ENCODE measurements around the gene CNOT10.
"Not testable (repeated sequence)": the region's sequence is repeated elsewhere in the genome, so short reads cannot be mapped to it uniquely, and the experiment has no call there.

The CNOT10 gene, protein sequence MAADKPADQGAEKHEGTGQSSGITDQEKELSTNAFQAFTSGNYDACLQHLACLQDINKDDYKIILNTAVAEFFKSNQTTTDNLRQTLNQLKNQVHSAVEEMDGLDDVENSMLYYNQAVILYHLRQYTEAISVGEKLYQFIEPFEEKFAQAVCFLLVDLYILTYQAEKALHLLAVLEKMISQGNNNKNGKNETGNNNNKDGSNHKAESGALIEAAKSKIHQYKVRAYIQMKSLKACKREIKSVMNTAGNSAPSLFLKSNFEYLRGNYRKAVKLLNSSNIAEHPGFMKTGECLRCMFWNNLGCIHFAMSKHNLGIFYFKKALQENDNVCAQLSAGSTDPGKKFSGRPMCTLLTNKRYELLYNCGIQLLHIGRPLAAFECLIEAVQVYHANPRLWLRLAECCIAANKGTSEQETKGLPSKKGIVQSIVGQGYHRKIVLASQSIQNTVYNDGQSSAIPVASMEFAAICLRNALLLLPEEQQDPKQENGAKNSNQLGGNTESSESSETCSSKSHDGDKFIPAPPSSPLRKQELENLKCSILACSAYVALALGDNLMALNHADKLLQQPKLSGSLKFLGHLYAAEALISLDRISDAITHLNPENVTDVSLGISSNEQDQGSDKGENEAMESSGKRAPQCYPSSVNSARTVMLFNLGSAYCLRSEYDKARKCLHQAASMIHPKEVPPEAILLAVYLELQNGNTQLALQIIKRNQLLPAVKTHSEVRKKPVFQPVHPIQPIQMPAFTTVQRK

DNA sequence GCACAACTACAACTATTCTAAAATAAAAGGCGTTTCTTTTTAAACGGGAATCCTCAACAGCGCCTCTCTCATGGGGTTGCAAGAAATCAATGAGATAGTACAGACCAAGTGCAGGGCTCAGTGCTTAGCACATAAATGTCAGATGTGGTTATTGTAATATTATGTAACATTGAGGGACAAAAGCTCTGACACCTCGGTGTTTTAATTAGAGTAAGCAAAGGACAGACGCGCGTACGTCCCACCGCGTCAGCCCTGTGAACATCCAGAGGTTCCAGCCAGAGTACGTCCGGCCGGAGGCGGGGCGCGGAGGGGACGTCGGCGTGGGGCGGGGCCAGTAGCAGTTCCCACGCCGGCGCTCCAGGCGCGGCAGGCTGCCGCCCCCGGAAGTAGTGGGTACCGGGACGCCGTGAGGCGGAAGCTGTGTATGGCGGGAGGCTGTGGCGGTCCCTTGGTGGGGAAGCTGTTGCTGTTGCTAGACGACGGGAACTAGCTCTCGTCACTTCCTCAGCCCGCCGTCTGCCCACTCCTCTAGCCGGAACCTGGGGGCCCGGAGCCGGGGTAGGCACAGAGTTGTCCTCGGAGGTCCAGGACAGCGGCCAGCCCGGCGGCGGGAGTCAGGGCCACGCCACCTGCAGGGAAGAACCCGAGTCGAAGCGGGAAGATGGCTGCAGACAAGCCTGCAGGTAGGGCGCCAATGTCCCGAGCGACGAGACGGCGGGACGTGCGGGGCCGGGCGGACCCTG is at the start of gene CNOT10:
TSS of gene CNOT10 (plus strand) at position 389 of the 743 bp plus-strand sequence. CDS start at position 662, 273 bp downstream.
- DNase-seq, result peak; percentile 62

DNA sequence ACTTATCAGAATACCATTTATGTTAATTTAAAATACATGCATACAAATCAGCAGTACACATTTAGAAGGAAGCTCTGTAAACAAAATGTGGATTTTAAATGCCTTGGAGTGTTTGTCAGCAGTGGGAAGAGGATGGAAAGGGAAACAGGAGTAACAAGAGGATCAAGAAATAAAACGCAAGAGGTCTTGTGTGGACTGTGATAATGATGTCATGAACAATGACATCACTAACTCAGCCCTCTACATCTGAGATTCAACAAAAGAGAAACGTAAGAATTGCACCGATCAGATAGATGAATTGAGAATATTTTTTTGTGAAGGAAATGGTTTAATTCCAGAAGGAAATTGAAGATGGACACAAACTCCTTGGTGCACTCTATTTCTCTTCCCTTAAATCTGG is 44.0 kb upstream of the CNOT10 start:
- DNase-seq, result no peak

DNA sequence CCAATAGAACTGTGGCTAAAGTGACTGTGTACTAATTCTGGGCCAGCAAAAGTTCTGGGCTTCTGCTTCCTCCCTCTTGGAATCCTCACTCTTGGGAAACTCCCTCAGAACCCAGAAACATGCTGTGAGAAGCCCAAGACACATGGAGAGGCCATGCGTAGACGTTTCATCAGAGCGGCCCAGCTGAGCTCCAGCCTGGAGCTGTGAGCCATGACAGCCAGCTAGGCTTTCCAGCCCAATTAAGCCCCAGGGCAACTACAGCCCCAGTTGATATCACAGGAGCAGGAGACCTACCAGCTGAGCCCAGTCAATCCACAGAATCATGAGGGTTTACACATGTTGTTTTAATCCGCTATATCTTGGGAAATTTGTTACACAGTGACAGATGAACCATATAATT is 43.6 kb upstream of the CNOT10 start:
- no peak for DNase-seq

DNA sequence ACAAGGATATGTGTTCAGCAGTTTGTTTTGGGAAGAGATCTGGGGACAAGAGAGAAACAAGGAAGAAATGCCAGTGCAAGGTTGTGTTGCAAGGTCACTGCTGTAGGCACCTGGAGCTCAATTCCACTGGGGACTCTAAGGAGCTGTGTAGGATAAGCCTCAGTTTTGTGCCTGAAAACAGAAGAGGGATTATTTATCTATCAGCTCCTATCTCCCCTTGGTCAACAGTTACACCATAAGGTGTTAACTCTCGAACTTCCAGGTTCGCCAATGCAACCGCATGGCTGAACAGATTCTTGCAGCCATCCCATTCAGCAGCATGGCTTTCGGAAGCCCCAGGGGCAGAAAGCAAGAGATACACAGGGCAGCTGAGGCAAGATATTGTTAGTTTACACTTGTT is 41.6 kb upstream of the CNOT10 start:
- no peak for DNase-seq

DNA sequence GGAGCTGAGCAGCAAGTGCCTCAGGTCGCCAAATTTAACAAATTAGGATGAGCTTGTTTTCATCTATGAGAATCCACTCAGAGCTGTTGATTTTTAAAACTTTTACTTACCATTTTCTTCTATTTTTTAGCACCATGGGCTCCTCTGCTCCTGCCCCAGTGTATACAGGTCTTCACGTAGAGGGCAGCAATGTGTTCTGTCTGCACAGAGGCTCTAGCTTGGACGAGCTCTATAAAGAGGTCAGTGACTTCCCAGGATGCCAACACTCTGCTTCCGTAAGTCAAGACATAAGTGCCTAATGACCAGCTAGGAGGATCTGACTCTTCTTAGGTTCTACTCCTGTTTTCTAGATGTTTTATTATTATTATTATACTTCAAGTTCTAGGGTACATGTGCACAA is 41.2 kb upstream of the CNOT10 start:
- DNase-seq, result no peak

DNA sequence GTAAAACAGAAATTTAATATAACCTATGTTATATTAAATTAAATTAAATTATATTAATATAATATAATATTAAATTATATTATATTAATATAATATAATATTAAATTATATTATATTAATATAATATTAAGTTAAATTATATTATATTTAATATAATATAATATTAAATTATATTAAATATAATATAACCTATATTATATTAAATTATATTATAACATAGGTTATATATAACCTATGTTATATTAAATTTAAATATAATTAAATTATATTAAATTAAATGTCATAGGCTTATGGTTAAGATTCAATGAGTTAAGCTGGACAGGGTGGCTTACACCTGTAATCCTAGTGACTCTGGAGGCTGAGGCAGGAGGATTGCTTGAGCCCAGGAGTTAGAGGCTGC is 40.6 kb upstream of the CNOT10 start:
- DNase-seq, result no peak

DNA sequence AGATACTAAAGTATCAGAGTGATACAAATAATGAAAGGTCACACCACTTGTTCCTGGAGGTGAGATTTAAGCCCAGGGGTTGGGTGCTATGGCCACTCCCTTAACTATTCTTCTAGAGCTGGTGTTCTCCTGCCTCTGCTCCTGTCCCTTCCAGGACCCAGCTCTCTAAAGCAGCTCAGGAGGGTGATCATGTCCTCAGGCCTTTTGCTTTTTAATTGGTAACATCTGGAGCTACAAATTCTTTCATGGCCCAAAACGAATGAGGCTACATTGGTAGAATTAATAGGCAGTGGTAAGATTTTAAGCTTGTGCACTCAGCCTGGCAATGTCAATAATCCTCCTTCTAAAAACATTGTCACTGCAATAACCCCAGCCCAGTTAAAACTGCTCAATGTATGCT is 38.2 kb upstream of the CNOT10 start:
- DNase-seq, result no peak

DNA sequence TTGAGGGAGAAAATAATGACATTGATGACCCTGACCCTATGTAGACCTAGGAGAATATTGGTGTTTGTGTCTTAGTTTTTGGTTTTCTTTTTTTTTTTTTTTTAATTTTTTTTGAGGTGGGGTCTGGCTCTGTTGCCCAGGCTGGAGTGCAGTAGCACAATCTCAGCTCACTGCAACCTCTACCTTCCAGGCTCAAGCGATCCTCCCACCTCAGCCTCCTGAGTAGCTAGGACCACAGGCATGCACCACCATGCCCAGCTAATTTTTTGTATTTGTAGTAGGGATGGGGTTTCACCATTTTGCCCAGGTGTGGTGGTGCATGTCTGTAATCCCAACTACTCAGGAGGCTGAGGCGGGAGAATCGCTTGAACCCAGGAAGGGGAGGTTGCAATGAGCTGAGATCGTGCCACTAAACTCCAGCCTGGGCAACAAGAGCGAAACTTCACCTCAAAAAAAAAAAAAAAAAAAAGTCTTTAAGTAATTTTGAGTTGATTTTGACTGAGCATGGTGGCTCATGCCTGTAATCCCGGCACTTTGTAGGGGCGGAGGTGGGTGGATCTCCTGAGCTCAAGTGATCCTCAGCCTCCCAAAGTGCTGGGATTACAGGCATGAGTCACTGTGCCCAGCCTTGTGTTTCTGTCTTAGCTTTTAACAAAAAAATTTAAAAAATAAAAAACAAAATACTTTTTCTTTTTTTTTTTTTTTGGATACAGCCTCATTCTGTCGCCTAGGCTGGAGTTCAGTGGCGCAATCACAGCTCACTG is 32.5 kb upstream of the CNOT10 start:
- not testable (repeated sequence) for DNase-seq

DNA sequence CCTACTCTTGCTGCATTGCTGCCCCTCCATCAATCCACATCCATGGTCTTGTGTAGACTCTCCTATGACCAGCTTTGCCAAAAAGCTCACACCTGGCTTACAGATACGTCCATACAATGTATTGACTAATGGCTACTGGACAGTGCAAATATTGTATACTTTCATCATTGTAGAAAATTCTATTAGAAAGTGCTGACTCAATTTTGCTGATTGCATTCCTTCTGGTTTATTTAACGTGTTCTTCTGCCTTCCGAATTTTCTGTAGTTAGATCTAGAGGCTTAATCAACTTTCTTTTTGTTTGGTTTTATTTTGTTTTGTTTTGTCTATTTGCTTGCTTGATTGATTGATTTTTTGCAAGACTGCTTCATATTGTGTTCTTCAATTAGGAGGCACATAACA is 29.8 kb upstream of the CNOT10 start:
- no peak for DNase-seq

DNA sequence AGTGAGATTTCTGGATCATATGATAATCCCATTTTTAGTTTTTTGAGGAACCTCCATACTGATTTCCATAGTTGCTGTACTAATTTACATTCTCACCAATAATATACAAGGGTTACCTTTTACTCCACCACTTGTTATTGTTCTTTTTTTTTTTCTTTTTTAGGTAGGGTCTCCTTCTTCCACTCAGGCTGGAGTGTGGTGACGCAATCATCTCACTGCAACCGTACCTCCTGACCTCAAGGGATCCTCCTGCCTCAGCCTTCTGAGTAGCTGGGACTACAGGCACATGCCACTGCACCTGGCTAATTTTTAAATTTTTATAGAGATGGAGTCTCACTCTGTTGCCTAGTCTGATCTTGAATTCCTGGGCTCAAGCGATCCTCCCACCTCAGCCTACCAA is 24.4 kb upstream of the CNOT10 start:
- no peak for DNase-seq

DNA sequence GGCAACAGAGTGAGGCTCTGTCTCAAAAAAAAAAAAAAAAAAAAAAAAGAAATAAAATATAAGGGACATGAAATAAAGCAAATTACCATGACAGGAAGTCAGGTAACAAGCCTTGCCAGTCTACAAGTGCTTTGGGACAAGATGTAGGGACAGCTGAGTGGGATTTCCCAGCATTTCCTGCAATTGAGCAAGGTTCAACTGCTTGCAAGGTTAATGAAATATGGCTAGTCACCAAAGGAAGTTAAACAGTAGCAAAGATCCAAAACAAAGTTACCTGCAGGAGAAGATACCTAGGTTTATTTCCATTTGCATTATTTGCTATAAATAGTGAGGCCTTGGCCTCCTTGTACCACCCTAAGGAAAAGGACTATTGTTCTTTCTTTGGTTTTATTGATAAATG is 22.3 kb upstream of the CNOT10 start:
- DNase-seq, result no peak

DNA sequence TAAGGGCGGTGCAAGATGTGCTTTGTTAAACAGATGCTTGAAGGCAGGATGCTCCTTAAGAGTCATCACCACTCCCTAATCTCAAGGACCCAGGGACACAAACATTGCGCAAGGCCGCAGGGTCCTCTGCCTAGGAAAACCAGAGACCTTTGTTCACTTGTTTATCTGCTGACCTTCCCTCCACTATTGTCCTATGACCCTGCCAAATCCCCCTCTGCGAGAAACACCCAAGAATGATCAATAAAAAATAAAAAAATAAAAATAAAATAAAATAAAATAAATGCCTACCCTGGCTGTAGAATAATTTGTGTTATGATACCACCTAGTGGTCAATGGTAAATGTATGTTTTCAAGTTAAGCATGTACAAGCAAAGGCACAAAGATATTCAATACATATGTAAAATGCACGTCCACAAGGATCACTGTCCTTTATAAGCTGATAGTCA is 20.3 kb upstream of the CNOT10 start:
- DNase-seq, result not testable (repeated sequence)

DNA sequence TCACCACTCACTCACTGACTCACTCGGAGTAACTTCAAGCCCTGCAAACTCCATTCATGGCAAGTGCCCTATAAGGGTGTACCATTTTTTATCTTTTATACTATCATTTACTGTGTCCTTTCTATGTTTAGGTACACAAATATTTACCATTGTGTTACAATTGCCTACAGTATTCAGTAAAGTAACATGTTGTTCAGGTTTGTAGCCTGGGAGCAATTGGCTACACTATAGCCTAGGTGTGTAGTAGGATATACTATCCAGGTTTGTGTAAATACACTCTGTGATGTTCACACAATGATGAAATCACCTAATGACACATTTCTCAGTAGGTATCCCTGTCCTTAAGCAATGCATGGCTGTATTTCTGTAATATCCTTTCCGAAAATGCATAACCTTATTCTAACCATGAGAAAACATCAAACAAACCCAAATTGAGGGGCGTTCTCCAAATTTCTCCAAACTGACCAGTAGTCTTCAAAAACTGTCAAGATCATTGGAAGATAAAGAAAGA is 17.9 kb upstream of the CNOT10 start:
- DNase-seq, result no peak

DNA sequence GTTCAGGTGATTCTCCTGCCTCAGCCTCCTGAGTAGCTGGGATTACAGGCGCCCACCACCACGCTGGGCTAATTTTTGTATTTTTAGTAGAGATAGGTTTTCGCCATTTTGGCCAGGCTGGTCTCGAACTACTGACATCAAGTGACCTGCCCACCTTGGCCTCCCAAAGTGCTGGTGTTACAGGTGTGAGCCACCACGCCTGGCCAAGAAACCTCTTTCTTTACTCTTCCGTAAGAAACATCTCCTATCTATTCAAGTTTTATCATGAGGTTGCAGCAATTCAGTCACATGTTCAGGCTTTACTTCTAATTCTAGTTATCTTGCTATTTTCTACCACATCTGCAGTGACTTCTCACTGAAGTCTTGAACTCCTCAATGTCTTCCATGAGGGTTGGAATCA is 15.8 kb upstream of the CNOT10 start:
- DNase-seq, result not testable (repeated sequence)

DNA sequence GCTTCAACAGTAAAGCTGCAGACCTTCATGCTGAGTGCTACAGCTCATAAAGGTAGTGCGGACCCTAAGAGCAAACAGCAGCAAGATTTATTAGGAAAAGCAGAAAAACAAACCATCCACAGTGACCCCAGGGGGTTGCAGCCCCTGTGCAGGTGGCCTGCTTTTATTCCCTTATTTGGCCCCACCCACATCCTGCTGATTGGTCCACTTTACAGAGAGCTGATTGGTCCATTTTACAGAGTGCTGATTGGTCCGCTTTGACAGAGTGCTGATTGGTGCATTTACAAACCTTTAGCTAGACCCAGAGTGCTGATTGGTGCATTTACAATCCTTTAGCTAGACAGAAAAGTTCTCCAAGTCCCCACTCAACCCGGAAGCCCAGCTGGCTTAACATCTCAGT is 11.3 kb upstream of the CNOT10 start:
- not testable (repeated sequence) for DNase-seq

DNA sequence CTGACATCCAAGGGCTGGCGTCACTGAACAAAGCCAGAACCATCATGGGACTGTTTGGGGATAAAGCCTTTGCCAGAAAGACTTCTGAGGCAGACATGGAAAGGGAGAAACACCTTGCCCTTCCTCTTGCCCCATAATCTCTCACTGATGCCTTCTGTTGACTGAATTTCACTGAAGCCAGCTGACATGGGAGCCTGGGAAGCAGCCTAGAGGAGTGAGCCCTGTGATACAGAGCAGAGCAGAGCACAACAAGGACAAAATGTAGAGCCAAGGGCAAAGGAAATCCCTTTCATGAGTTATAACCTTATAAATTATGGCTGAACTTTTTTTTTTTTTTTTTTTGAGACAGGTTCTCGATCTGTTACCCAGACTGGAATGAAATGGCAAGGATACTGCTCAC is 9.8 kb upstream of the CNOT10 start:
- DNase-seq, result no peak

DNA sequence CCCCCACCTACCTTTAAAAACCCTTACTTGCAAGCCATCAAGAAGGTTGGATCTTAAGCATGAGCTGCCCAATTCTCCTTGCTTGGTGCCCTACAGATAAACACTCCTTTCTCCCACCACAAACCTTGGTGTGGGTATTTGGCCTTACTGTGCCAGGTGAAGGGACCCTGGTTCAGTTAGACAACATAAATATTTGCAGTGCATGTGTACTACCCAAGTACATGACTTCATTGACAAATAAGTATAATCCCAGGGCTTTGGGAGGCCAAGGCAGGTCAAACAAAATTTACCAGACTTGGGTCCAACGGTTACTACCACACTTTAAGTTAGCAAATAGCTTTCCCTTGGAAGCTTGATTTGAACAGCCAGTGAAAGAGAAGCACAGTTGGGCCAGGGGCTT is 9.3 kb upstream of the CNOT10 start:
- no peak for DNase-seq

DNA sequence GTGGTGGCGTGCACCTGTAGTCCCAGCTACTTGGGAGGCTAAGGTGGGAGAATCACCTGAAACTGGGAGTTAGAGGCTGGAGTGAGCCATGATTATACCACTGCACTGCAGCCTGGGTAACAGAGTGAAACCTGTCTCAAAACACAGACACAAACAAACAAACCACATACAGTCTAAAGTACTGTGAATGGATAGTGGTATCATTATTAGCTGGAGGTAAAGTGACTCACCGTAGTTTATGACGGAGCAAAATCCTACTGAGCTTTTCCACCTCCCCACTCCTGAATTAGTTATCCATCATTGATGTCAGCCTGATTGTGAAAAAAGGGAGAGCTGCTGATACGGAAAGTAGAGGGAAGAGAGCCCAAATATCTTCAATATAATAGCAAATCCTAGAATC is 3.2 kb upstream of the CNOT10 start:
- no peak for DNase-seq

DNA sequence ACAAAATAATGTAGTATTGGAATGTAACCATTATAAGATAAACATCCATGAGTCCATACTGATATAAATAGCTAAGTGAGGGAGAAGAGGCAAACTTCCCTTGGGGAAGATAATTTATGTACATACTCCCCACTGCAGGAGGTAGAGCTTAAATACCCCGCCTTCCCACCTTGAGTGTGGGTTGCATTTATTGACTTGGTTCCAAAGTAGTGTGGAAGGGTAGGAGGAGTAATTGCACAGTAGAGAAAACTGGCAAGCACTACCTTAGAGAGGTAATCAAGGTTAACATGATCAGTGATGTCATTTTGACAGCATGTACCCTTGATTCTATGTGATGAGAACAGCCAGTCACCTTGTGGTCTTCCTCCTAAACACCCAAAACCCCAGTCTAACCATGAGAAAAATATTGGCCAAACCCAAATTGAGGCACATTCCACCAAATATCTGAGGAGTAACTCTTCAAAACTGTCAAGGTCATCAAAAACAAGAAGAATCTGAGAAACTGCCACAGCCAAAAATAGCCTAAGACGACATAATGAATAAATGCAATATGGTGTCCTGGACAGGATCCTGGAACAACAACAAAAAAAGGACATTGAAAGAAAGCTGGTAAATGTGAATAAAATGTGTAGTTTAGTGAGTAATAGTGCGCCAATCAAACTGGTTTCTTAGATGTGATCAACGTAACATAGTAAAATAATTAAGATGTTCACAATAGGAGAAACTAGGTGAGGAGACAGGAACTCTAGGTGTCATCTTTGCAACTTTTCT is 774 bp upstream of the CNOT10 start:
- no peak for DNase-seq

DNA sequence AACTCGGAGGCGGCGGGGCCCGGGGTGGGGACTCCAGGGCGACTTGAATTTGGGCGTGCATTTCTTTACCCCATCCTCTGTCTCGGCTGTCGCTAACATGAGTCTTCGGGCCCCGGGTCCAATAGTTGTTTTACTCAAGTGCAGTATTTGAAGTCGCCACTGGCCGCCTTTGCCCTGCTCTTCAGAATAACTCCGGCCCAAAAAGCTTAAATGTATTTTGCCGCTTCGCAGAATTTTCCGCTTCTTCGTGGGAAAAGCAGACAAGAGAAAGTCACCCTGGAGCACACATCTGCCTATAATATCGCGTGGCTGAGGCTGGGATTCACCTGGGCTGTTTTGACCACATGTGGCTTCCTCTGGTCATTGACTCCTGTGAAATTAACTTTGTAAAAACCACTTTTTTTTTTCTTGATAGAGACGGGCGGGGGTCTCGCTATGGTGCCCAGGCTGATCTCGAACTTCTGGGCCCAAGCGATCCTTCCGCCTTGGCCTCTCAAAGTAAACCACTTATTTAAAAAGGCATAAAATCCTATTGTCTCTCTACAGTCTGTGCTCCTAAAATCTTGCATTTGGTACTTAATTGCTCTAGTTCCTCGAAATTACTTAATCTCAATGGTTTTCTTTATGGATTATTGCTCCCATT is 676 bp downstream of the CNOT10 start:
- DNase-seq, result no peak

DNA sequence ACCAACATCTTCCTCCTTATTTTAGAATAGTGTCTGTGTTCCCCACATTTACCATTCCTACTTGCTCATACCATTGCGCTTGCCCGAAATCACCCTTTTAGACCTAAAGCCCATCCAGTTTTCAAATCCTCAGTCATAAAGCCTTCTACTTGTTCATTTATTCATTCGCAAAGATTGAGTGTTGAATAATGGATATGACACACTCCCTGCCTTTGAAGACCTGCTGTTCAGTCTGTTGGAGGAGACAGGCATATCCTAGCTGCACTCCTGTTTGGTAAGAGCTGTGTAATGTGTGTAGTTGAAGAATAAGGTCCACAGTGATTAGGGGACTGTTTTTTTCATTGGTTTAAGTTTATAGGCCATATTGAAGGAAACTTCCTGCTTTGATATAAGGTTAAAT is 1.7 kb downstream of the CNOT10 start:
- DNase-seq, result no peak
